GM12878 (cell line): ENCODE data around the gene LENG1.

Source experiments
- ATF7 ChIP-seq: fragments of 450-650 bp; IDR thresholded peaks from 2 replicates; pipeline ENCODE4 v1.6.1; 2016; ENCODE audit warnings: low read depth, mild to moderate bottlenecking
- CREM ChIP-seq: IDR thresholded peaks from 2 replicates; pipeline ENCODE4 v1.6.1; 2014; ENCODE audit warnings: antibody characterized with exemption, low read depth
- ESRRA ChIP-seq: IDR thresholded peaks from 2 replicates; pipeline ENCODE4 v1.6.1; 2012; ENCODE audit warnings: mild to moderate bottlenecking, low read length, improper control_type of control experiment
- REST ChIP-seq: IDR thresholded peaks from 2 replicates; pipeline ENCODE4 v1.6.1; 2012; ENCODE audit warnings: mild to moderate bottlenecking, low read depth, low read length

DNA sequence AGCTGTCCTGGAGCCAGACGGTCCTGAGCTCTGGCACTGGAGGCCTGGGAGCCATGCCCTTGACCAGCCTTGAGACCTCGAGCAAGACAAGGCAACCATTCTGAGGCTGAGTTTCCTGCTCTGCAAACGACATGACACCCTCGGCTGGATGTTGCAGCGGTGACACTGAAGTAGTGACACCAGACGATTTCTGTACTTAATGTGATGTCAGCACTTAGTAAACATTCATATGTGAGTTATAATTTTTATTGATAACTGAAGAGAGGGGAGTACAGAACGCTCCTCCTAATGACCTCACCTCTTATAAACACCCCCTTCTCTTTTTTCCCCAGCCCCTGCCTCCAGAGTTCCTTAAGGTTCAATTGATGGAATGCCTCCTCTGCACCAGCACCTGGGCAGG is 51.0 kb downstream of the LENG1 start:
- TF ChIP-seq CREM (no peak), ESRRA (no peak), ATF7 (no peak), REST (no peak)
